Activated T-cell treated with anti-CD3 and anti-CD28 coated beads, Interleukin-2, amount 50 U/mL, for 48 hours (primary cell): ENCODE data around the gene MTUS2.

Experiments used
- DNase-seq, 2 experiments: peaks; one replicate each; pipeline ENCODE4 v3.0.0-alpha.2; 2020

MTUS2 gene

GRCh38 chr13:28859717-28860116 is 39.6 kb downstream of the MTUS2 start:
- DNase-seq = no peak

DNA sequence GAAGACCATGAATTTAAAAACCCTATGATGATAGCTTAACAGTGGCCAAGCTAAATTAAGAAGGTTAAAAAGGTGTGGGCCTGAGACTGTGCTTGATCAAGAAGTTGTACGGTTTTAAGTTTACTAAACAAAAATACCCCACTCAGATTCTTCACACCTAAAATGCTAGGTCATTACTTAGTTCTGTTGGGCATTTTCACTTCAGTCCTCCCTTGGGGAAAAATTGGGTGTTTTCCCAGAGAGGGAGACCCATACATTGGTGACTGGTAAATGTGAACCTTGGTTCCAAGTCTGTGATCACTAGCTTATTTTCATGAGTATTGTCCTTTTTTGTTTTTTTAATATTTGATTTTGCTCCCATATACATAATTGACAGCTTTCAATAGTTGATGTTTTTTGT is 44.4 kb downstream of the MTUS2 start:
- no peak for DNase-seq

GRCh38 chr13:28865149-28865744 is 45.1 kb downstream of the MTUS2 start:
- DNase-seq = no peak

GRCh38 chr13:28865951-28866350 is 45.8 kb downstream of the MTUS2 start:
- DNase-seq = no peak

GRCh38 chr13:28866932-28867331 is 46.8 kb downstream of the MTUS2 start:
- DNase-seq = no peak

DNA sequence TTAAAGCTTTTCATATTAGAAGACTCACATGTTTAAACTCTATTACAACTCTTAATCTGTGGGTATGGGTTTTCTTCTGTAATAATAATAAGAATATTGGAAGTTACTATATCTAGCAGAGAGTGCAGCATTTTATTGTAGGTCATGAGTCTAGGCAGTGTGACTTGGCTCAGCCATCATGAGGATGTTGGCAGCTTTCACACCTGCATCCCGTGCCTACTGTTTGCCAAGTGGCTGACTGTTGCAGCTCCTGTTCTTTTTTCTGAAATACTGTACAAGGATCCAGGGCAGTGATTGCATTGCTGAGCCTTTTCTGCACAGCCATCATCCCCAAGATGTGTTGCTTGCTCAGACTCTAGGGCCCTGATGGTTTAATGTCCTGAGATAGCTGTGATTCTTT is 47.4 kb downstream of the MTUS2 start:
- DNase-seq = no peak

GRCh38 chr13:28872427-28873176 is 52.5 kb downstream of the MTUS2 start:
- DNase-seq = no peak

DNA sequence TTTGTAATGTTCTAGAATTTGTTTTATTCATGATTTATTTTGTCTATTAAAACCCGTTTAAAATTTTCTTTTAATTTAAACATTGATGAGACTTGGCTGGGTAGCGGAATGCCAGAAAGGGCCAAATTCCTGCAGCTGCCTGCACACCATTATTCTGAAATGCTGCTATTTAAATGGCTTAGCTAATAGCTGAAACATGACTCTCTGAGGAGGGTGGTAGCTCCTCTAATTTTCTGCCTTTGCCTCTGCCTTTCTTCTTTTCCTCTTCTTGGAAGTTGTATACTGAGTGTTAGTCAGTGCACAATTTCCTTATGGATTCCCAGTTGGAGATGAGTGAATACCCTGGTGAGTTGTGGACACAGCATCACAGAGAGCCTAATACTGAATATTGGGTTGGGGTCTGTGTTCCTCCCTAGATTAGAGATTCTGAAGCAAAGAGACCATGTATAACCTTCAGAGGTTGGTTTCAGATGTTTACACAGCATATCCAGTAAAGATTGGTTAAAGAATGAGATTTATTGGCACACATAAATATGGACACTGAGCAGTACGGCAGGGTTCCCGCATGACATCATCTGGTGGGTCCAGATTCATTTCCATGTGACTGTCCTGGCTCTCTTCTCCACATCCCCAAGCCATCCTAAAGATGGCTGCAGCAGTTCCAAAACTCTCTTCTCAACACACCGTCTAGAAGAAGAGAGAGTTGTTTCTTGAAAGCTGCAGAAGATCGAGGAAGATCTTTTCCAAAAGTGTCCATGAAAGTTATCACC is 55.9 kb downstream of the MTUS2 start:
- DNase-seq = no peak

DNA sequence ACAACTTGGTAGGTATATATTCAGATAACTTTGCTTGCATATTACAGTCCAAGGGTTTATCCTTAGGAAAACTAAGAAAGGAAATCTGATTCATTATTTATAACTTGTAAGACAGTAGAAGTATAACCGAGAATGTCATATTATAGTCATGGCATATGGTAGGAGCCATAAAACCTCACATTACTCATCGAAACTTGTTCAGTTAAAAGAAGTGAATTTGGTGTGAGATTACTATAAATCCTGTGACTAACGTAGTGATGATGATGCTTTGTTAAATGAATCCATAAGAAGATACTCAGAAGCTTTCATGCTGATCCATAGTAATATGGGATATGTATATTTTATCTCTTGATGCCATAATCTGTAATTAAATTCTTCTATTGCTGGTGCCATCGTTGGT is 57.3 kb downstream of the MTUS2 start:
- DNase-seq = no peak

GRCh38 chr13:28885181-28885580 is 65.0 kb downstream of the MTUS2 start:
- DNase-seq = no peak

GRCh38 chr13:28889086-28889732 is 69.1 kb downstream of the MTUS2 start:
- DNase-seq = no peak

GRCh38 chr13:28890712-28891111 is 70.6 kb downstream of the MTUS2 start:
- DNase-seq = no peak

GRCh38 chr13:28918030-28918429 is 97.9 kb downstream of the MTUS2 start:
- DNase-seq = no peak

DNA sequence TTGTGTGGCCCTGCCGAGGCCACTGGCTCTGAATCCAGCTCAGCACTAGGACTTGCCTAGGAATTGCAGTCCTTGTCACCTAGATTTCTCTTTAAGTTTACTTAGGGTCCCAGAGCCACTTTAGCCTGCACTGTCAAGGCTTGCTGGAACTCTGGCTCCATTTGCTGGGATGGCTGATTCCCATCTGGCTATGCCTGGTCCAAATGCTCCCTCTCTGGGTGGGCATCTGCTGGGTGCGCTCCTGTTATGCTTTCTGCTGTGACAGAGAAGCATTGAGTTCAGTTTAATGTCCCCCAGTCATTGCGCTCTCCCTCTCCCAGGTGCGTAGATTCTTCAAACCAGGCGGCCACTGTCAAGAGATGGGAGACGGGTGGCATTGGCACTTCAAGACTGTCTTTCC is 102.2 kb downstream of the MTUS2 start:
- no peak for DNase-seq

DNA sequence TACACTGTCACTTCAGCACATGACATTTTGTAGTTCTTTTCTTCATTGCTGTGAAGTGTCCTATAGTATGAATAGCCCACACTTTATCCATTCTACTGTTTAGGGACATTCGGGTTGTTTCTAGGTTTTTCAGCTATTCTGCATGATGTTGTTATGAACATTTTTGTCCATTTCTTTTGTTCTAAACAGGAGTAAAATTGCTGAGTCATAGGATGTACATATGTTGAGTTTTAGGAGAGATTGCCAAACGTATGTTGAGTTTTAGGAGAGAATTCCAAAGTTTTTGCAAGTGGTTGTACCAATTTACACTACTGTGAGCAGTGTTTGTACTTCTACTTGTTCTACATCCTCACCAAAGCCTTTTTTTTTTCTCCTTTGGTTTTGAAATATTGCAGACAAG is 115.0 kb downstream of the MTUS2 start:
- no peak for DNase-seq

- no peak for DNase-seq
Observed at GRCh38 chr13:28942906-28943305, 122.8 kb downstream of the MTUS2 start.

GRCh38 chr13:28953714-28954418 is 133.7 kb downstream of the MTUS2 start:
- DNase-seq = no peak

GRCh38 chr13:28954419-28954725 is 134.2 kb downstream of the MTUS2 start:
- DNase-seq = no peak

DNA sequence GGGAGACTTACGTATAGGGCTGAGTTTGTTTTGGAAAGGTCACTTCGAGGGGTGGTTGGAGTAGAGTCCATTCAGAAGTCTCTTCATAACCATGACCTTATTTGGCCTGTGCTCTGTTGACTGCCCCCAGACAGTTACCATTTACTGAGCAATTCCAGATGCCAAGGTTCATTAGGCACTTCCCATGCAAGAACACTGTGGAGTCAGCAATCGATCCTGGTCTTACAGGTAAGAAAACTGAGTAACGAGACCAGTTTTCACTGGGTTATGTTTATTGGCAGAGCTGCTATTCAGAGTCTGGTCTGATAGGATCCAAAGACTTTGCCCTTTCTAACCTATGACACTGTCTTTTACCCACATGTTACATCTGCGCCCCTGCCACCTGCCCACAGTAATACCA is 134.7 kb downstream of the MTUS2 start:
- DNase-seq = no peak

DNA sequence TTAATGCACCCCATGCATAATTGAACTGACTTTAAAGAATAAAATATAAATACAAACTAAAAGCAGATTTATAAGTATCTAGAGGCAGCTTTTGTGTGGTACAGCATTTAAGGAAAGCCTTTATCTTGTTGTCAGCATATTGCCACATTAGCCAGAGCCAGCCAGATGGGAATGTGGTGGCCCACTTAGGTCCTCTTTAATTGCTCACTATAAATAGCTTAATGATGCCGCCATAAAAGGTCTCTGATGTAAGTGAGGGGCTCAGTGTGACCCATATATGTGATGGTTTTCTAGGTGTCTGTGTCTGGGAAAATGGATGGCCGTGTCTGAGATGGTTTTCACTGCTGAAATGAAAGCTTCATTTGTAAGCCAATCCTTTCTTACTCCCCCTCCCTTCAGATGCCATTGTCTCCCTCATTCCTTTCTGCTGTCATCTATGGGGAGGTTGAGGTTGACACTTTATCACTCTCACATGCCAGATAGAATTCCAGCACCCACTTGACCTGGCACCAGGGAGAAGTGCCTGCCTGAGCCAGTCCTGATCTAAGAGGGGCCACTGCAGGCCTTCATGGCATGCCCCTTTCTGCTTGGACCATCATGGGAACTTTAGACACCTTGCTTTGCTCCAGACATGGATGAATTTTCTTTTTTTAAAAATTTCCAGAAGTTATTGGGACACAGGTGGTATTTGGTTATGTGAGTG is 135.3 kb downstream of the MTUS2 start:
- DNase-seq = no peak

- no peak for DNase-seq
Observed at GRCh38 chr13:28958018-28958417, 137.9 kb downstream of the MTUS2 start.

GRCh38 chr13:28958441-28958840 is 138.3 kb downstream of the MTUS2 start:
- DNase-seq = no peak
